Stimulated activated CD4-positive, alpha-beta T cell treated with anti-CD3 and anti-CD28 coated beads, Interleukin-1b, Interleukin-23, amount 100 ng/mL, for 24 hours (primary cell): ENCODE measurements around the gene KMT2A.
A peak's percentile ranks its signal among the peaks of the same experiment; 100 is the strongest.

Experiments used
- DNase-seq, 4 experiments: peaks; one replicate each; pipeline ENCODE4 v3.0.0-alpha.2; 2020; ENCODE audit warnings: low read depth in 4 of 4, low spot score in 1 of 4

The KMT2A gene

DNA sequence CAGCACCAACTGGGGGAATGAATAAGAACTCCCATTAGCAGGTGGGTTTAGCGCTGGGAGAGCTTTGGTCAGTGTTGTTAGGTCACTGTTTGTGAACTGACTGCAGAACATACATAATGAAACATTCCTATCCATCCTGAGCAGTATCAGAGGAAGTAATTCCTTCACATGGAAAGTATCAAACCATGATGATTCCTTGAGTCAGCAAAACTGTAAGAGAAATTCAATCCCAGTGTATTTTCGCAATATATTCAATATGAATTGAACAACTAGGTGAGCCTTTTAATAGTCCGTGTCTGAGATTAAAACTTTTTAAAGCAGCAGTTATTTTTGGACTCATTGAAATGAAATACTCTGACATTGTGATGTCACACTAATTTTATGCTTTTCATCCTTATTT, 48.1 kb downstream of the KMT2A start:
- no peak for DNase-seq

DNA sequence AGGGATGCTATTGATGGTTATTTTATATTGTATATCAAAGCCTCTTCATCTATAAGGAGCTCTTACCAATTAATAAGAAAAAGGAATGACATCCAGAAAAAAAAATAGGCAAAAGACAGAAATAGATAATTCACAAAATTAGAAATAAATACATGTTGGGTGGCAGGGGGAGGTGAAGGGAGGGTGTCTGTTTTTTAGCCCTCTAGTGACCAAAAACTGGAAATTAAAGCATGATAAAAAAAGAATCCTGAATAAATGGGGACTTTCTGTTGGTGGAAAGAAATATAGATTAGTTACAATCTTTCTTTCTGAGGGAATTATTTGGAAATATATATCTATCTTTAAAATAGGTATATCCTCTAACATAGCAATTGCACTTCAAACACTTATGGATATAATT, 49.0 kb downstream of the KMT2A start:
- no peak for DNase-seq

DNA sequence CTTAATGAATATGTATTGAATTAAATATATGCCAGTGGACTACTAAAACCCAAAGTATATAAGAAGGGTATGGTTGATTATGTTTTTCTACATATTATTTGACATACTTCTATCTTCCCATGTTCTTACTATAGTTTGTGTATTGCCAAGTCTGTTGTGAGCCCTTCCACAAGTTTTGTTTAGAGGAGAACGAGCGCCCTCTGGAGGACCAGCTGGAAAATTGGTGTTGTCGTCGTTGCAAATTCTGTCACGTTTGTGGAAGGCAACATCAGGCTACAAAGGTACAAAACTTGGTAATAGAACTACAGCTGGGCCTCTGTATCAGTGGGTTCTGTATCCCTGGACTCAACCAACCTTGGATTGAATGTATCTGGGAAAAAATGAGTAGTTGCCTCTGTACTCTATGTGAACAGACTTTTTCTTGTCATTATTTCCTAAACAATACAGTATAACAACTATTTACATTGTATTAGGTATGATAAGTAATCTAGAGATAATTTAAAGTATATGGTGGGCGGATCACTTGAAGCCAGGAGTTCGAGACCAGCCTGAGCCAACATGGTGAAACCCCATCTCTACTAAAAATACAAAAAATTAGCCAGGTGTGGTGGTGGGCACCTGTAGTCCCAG, 52.3 kb downstream of the KMT2A start:
- peak; percentile 57 to 69 (median 63) for DNase-seq

DNA sequence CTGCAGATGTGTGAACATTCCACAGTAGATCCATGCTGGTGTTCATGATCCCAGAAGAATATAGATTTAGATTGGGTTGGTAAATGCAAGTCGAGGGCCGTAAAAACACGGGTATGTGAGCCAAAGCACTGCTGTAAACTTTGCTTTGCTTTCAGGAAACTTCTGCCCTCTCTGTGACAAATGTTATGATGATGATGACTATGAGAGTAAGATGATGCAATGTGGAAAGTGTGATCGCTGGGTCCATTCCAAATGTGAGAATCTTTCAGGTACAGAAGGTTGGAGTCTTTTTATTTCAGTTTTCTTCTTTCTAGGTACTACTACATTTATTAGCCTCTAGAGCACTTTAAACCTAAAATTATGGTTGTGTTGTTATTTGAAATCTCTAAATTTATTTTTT, 54.7 kb downstream of the KMT2A start:
- no peak for DNase-seq

DNA sequence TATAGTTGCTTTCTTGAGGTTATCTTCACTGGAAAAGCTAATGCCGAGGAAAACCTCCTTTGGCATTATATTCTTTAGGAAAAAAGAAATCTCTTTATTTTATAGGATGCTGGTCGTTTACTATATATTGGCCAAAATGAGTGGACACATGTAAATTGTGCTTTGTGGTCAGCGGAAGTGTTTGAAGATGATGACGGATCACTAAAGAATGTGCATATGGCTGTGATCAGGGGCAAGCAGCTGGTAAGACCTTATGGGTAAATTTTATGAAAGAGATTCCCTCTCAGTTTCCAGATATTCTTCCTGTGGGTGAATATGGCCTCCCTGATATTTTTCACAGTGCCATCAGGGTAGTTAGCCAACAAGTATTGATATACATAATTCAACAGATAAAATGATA, 61.5 kb downstream of the KMT2A start:
- no peak for DNase-seq

DNA sequence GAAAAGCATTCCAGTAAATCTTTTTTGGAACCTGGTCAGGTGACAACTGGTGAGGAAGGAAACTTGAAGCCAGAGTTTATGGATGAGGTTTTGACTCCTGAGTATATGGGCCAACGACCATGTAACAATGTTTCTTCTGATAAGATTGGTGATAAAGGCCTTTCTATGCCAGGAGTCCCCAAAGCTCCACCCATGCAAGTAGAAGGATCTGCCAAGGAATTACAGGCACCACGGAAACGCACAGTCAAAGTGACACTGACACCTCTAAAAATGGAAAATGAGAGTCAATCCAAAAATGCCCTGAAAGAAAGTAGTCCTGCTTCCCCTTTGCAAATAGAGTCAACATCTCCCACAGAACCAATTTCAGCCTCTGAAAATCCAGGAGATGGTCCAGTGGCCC, 66.9 kb downstream of the KMT2A start:
- DNase-seq = no peak

DNA sequence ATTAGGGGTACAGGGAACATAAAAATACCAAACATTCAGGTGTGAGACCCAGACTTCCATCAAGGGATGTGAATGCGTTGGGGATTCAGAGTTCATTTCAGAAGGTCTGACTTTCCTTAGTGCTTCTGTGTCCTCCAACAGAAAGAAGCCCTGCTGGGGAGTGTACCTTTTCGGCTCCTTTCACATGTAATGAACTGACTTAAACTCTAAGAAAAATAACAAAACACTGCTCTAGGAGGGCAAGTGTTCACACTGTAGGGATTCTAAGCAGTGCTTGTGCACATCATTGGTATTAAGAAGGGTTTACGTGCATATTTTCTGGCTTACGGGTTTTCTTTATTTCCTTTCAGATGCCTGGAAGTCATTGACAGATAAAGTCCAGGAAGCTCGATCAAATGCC, 75.3 kb downstream of the KMT2A start:
- DNase-seq = no peak

DNA sequence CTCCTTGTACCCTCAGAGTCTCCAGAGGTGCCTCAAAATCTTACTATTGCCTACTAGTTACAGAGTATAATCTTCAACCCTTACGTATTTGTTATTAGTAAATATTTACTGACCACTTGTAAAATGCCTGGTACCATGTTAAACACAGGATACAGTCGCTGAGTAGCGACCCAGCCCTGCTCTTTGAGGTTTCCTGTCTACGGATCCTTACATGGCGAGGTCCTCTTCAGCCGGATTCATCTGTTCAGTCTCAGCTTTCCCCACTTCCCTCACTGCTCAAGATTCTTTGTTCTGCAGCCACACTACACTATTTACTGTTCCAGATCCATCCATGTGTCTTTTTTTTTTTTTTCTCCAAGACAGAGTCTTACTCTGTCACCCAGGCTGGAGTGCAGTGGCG, 77.8 kb downstream of the KMT2A start:
- no peak for DNase-seq

DNA sequence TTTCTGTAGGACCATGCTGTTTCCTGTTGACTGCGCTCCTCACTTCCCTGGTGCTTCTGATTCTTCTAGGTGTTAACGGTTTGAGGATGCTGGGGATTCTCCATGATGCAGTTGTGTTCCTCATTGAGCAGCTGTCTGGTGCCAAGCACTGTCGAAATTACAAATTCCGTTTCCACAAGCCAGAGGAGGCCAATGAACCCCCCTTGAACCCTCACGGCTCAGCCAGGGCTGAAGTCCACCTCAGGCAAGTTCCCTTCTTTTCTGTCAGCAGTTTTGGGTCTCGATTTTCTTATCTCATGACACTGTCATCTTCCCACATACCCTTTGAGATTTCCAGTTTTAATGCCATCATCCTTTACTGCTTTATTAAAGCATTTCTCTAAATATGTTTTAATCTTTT, 83.3 kb downstream of the KMT2A start:
- no peak for DNase-seq

DNA sequence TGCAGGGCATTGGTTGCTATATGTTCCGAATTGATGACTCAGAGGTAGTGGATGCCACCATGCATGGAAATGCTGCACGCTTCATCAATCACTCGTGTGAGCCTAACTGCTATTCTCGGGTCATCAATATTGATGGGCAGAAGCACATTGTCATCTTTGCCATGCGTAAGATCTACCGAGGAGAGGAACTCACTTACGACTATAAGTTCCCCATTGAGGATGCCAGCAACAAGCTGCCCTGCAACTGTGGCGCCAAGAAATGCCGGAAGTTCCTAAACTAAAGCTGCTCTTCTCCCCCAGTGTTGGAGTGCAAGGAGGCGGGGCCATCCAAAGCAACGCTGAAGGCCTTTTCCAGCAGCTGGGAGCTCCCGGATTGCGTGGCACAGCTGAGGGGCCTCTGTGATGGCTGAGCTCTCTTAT, 85.6 kb downstream of the KMT2A start:
- DNase-seq = no peak

DNA sequence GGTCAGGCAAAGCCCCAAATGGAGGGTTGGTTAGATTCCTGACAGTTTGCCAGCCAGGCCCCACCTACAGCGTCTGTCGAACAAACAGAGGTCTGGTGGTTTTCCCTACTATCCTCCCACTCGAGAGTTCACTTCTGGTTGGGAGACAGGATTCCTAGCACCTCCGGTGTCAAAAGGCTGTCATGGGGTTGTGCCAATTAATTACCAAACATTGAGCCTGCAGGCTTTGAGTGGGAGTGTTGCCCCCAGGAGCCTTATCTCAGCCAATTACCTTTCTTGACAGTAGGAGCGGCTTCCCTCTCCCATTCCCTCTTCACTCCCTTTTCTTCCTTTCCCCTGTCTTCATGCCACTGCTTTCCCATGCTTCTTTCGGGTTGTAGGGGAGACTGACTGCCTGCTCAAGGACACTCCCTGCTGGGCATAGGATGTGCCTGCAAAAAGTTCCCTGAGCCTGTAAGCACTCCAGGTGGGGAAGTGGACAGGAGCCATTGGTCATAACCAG, 86.3 kb downstream of the KMT2A start:
- no peak for DNase-seq

DNA sequence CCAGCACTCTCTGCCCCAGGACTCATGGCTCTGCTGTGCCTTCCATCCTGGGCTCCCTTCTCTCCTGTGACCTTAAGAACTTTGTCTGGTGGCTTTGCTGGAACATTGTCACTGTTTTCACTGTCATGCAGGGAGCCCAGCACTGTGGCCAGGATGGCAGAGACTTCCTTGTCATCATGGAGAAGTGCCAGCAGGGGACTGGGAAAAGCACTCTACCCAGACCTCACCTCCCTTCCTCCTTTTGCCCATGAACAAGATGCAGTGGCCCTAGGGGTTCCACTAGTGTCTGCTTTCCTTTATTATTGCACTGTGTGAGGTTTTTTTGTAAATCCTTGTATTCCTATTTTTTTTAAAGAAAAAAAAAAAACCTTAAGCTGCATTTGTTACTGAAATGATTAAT, 88.1 kb downstream of the KMT2A start:
- no peak for DNase-seq

DNA sequence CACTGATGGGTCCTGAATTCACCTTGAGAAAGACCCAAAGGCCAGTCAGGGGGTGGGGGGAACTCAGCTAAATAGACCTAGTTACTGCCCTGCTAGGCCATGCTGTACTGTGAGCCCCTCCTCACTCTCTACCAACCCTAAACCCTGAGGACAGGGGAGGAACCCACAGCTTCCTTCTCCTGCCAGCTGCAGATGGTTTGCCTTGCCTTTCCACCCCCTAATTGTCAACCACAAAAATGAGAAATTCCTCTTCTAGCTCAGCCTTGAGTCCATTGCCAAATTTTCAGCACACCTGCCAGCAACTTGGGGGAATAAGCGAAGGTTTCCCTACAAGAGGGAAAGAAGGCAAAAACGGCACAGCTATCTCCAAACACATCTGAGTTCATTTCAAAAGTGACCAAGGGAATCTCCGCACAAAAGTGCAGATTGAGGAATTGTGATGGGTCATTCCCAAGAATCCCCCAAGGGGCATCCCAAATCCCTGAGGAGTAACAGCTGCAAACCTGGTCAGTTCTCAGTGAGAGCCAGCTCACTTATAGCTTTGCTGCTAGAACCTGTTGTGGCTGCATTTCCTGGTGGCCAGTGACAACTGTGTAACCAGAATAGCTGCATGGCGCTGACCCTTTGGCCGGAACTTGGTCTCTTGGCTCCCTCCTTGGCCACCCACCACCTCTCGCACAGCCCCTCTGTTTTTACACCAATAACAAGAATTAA, 88.6 kb downstream of the KMT2A start:
- DNase-seq = no peak

DNA sequence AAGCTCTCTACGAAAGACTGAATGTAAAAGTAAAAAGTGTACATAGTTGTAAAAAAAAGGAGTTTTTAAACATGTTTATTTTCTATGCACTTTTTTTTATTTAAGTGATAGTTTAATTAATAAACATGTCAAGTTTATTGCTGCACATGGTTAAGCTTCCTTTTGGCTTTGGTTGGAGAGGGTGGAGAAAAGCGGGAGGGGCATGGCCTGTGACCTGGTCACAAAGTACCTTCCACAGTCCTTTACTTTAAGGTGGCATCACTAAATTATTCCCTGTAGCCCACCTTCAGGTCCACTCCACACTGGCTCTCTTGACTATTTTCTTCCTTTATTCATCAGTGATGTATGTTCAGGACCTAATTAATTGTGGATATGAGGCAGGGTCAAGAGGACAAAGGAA, 90.4 kb downstream of the KMT2A start:
- no peak for DNase-seq

DNA sequence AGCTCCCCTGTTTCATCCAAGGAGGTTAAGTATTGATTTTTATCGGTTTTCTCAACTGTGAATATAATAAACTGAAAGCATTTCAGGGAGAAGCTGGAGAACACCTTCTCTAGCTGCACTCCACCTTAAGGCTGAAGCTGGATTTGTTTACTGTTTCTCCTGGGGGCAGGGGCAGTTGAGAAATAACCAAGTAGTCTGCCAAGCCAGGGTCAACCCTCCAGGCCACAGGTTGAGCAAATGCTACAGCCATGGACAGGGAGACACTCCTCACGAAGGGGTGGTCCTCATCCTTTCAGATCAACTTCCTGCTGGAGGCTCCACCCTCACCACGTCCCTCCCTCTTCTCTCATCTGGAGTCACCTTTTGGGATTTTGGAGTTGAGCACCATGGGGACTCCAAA, 90.8 kb downstream of the KMT2A start, which contains the start of gene TTC36:
TTC36 (plus strand) TSS at position 366 of the 400 bp plus-strand sequence; CDS start at position 387, 21 bp downstream.
- DNase-seq = no peak

DNA sequence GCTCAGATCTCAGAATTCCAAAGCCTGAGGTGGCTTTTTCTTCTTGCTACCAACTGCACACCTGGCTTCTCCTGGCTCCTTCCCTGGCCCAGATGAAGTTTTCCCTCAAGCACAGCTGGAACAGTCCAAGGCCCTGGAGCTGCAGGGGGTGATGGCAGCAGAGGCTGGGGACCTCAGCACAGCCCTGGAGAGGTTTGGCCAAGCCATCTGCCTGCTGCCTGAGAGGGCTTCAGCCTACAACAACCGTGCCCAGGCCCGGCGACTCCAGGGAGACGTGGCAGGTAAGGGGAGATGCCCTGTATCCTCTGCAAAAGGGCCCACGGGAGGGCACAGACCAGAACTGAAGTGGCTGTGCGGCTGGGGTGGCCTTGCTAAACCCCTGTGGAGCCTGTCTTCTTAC, 92.2 kb downstream of the KMT2A start:
- DNase-seq = no peak

DNA sequence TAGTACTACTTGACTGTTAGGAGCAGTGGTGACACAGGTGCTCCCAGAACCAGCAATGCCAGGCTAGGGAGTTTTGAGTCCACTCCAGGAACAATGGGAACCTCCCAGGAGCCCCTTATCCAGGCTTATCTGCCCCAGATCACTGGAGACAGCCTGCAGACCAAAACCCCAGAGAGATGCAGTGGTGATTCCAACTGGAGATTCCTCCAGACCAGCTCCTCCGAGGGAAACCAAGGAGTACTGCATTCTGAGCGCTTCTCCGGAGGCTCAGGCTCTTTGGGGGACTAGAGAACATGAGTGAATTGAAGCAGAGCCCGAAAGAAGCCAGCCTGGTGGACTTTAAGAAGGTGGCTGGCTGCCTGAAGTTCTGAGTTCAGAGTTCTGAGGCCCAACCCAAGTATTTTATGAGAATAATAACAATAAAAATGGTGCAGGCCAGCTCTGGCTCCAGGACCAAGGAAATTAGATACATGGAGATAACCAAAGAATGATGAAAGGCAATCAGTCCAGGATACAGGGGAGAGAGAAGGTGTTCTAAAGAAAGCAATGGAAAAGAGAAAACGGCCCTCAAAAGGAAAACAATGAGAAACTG, 93.4 kb downstream of the KMT2A start:
- no peak for DNase-seq

DNA sequence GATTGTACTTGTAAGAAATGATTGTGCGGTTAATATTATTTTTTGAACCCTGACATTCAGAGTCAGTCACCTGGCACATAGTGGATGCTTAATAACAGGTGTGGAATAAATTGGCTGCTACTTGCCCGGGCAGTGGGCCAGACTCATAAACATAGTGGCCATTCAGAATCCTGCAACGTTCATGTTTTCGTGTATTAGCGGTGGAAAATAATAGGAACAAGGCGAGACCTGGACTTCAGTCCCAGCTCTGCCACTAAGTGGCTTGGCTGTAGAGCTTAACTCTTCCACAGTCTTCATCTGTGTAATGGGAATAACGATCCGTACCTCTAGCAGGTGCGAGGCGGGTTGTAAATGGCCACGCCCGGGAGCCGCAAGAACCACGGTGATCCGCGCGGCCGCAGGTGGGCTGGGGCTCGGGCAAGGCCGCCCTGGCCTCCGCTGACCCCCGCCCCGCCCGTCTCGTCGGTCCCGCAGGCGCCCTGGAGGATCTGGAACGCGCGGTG, 93.9 kb downstream of the KMT2A start:
- no peak for DNase-seq

DNA sequence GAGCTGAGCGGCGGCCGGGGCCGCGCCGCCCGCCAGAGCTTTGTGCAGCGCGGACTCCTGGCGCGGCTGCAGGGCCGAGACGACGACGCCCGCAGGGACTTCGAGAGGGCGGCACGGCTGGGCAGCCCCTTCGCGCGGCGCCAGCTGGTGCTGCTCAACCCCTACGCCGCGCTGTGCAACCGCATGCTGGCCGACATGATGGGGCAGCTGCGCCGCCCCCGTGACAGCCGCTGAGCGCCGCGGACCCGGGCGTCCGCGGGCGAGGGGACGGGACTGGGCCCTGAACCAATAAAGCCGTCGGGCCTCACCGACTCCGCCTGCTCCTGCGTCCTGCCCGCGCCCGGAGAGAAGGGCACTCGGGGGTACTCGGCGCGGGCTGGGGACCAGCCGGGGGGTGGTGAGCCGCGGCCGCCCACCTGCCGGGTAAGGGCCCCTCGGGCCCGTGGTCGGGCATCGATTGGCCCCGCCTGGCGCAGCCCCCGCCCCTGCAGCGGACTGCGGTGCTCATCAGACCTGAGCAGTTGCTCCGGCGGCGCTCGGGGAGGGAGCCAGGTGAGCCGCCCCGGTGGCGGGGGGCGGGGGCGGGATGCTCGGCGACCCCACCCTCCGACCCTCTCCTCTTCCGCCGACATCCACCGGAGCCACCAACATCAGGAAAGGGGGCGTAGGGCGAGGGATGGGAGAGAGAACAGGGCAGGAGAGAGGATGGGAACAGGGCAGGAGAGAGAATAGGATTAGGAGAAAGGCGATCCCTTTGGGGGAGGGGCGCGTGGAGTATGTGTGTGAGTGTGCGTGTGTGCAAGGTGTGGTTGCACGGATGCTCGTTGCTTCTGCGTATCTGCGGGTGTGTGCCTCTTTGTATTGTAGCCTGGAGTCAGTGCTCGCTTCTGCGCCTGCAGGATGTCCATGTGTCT, 94.6 kb downstream of the KMT2A start, which contains the start of gene TMEM25:
TMEM25 (plus strand) TSS at position 510 of the 914 bp plus-strand sequence. CDS start 610 bp downstream, outside the sequence.
- peak; percentile 45 to 75 (median 60) for DNase-seq

DNA sequence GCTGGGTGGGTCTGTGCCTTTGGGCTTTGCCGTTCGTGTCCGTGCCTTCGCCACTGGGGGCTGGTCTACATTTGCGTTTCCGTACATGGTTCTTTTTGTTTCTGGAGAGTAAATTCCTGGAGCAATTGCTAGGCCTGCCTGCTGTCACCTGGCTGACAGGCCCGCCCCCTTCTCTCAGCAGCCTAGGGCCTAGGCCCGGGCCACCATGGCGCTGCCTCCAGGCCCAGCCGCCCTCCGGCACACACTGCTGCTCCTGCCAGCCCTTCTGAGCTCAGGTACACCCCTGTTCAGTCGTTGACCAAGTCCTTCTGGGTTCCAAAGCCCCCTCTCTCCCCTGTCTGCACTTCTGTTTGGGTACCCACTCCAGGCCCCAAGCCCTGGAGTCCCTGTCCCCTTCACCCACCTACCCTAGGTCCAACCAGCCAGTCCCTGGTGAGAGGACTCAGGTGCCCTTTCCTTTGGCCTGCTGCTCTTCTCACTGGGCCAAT, 95.3 kb downstream of the KMT2A start:
- no peak for DNase-seq

DNA sequence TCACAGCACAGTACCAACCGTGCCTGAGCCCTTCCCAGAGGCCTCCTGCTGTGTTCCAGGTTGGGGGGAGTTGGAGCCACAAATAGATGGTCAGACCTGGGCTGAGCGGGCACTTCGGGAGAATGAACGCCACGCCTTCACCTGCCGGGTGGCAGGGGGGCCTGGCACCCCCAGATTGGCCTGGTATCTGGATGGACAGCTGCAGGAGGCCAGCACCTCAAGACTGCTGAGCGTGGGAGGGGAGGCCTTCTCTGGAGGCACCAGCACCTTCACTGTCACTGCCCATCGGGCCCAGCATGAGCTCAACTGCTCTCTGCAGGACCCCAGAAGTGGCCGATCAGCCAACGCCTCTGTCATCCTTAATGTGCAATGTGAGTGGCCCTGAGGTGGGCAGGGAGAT, 95.8 kb downstream of the KMT2A start:
- no peak for DNase-seq
